Renal cortical epithelial cell (primary cell): ENCODE measurements around the gene ZNF141. TPM values are rescaled to one million over a fixed set of nuclear protein-coding genes. Genes with fewer than 3 reads are reported as not detected.
"Not testable (repeated sequence)": the region's sequence is repeated elsewhere in the genome, so short reads cannot be mapped to it uniquely, and the experiment has no call there.

Experiments used
- DNase-seq: peaks from one replicate; pipeline ENCODE4 v3.0.0-alpha.2; 2011; ENCODE audit warnings: low read depth
- total RNA-seq: library from RNA; depleted of rRNA; stranded (reverse); fragments of >200 nt; gene quantifications from 2 replicates; pipeline ENCODE4 v1.2.3, GENCODE V29; 2014

Gene ZNF141
- total RNA-seq, 1 donor from 2014 or later: 13.8 TPM

GRCh38 chr4:385934-386707 is 48.5 kb downstream of the ZNF141 start:
- no peak for DNase-seq

- DNase-seq: no peak
Observed at GRCh38 chr4:386708-387105, 49.1 kb downstream of the ZNF141 start.

GRCh38 chr4:404006-404405 is 66.4 kb downstream of the ZNF141 start:
- no peak for DNase-seq

GRCh38 chr4:408321-408720 is 70.7 kb downstream of the ZNF141 start:
- not testable (repeated sequence) for DNase-seq

GRCh38 chr4:422587-422986 is 85.0 kb downstream of the ZNF141 start:
- DNase-seq: no peak

Other genes with a start within 250 kb of the ZNF141 start
- 3.6 and 7.1 TPM in 2 replicates for gene ZNF718, start 213.3 kb upstream of the ZNF141 start, total RNA-seq
- 0.05 and 0.52 TPM in 2 replicates for gene ZNF732, start 32.3 kb upstream of the ZNF141 start, total RNA-seq
- gene ZNF721, start 161.3 kb downstream of the ZNF141 start, total RNA-seq: 17.5 and 47.5 TPM in 2 replicates
- gene PIGG, start 161.4 kb downstream of the ZNF141 start, total RNA-seq: 40.3 and 66.2 TPM in 2 replicates
- not detected in 2 replicates for gene TMEM271, start 238.5 kb downstream of the ZNF141 start, total RNA-seq